Cardiac fibroblast (primary cell): ENCODE measurements around the gene SOX10.

ENCODE experiments used
- DNase-seq, 2 donors: peaks; one replicate each; pipeline versions ENCODE4 v3.0.0 to v3.0.0-alpha.2; 2010; ENCODE audit warnings: low read depth in 2 of 2
- H3K4me3 ChIP-seq, 2 donors: replicated peaks in 1 of 2; 1 replicate in 1 of 2; 2 replicates in 1 of 2; pipeline ENCODE4 v1.5.1; 2011; ENCODE audit warnings: low read depth in 2 of 2, low read length in 2 of 2, mild to moderate bottlenecking in 2 of 2, moderate library complexity in 1 of 2
- CTCF ChIP-seq: IDR thresholded peaks from one replicate; pipeline ENCODE4 v1.5.1; 2011; ENCODE audit warnings: low read depth, mild to moderate bottlenecking, low read length, inconsistent platforms

The SOX10 gene

GRCh38 chr22:37999236-37999635 is 14.9 kb upstream of the SOX10 start:
- no peak for DNase-seq
- H3K4me3 ChIP-seq = no peak overlapping the region
- no peak for TF ChIP-seq CTCF

- TF ChIP-seq CTCF = no peak
- no peak overlapping the region for H3K4me3 ChIP-seq
- no peak for DNase-seq
Measured at GRCh38 chr22:37998543-37998942, 14.2 kb upstream of the SOX10 start.

GRCh38 chr22:37996515-37997246 is 12.3 kb upstream of the SOX10 start:
- no peak for DNase-seq
- no peak for TF ChIP-seq CTCF
- no peak overlapping the region for H3K4me3 ChIP-seq

- no peak for DNase-seq
- no peak for TF ChIP-seq CTCF
- no peak overlapping the region for H3K4me3 ChIP-seq
Measured at GRCh38 chr22:37996079-37996478, 11.7 kb upstream of the SOX10 start.

GRCh38 chr22:37995460-37995859 is 11.1 kb upstream of the SOX10 start:
- DNase-seq = no peak
- TF ChIP-seq CTCF = no peak
- H3K4me3 ChIP-seq = no peak overlapping the region

- no peak for DNase-seq
- no peak for TF ChIP-seq CTCF
- H3K4me3 ChIP-seq = no peak overlapping the region
Measured at GRCh38 chr22:37994982-37995381, 10.6 kb upstream of the SOX10 start.

- DNase-seq = no peak
- TF ChIP-seq CTCF = no peak
- no peak overlapping the region for H3K4me3 ChIP-seq
Measured at GRCh38 chr22:37994049-37994448, 9.7 kb upstream of the SOX10 start.
